ENCODE data around the gene GALNT10. TPM values are rescaled to one million over a fixed set of nuclear protein-coding genes. Genes with fewer than 3 reads are reported as not detected.
"Not testable (repeated sequence)": the region's sequence is repeated elsewhere in the genome, so short reads cannot be mapped to it uniquely, and the experiment has no call there.

GALNT10 gene, protein sequence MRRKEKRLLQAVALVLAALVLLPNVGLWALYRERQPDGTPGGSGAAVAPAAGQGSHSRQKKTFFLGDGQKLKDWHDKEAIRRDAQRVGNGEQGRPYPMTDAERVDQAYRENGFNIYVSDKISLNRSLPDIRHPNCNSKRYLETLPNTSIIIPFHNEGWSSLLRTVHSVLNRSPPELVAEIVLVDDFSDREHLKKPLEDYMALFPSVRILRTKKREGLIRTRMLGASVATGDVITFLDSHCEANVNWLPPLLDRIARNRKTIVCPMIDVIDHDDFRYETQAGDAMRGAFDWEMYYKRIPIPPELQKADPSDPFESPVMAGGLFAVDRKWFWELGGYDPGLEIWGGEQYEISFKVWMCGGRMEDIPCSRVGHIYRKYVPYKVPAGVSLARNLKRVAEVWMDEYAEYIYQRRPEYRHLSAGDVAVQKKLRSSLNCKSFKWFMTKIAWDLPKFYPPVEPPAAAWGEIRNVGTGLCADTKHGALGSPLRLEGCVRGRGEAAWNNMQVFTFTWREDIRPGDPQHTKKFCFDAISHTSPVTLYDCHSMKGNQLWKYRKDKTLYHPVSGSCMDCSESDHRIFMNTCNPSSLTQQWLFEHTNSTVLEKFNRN
- total RNA-seq: 10 to 100 TPM; 24.6 to 30.0 TPM

DNA sequence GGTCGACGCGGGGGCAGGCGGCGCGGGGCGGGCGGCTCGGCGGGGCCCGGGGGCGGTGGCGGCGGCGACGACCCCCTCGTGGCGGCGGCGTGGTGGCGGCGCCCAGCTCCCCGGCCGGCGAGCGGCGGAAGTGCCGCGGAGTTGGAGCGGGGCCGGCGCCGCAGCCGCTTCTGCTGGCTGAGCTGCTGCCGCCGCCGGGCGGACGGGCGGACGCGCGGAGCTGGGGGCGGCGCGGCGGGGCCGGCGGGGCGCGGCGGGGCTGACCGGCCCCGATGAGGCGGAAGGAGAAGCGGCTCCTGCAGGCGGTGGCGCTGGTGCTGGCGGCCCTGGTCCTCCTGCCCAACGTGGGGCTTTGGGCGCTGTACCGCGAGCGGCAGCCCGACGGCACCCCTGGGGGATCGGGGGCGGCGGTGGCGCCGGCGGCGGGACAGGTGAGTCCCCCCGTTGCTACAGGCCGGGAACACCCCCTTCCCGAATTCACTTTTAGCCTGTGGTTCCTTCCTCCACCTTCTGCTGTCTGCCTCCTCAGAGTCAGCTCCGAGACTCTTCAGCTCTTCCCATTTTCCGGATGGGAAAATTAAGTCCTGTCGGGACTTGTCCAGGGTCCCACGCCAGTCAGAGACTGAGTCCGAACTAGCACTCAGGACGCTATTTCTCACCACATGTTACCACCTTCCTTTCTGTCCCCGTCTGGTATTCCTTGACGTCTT is at the start of gene GALNT10:
TSS of gene GALNT10 (plus strand) at position 139 of the 710 bp plus-strand sequence. CDS start at position 273, 134 bp downstream.
- ChIA-PET CTCF (interaction anchor here (0.6 to 3.2 kb wide), 13 partner anchors 8 to 214 kb away, joined by 3 to 19 read pairs (median 7); partner anchors contain the start of genes FAM114A2 and MFAP3), POLR2A (interaction anchor here (0.6 to 1.6 kb wide), 7 partner anchors 10 to 152 kb away, joined by 3 to 11 read pairs (median 5); partner anchors contain the start of genes FAM114A2 and MFAP3)

DNA sequence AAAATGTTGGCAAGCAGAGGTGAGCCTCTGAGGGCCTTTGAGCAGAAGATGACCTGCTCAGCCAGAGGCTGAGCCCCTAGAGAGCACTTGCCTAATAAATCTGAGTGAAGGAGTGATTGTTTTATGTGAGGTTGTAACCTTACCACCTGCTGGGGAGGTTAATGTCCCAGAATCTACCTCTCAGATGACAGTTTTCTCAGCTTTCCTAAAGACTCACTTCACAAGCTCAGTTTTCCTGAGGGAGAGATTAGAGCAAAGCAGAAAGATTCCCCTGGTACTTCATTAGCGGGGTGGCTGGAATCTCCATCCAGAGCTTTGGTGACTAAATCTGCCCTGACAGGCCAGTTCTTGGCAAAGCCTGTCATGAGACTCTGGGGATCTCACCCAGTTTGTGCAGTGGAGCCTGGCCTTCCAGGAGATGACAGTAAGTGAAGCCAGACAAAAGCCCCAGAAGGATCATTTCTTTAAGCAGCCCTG is 48.8 kb upstream of the GALNT10 start:
- CTCF ChIA-PET: no interaction called here
- POLR2A ChIA-PET: no interaction called here

DNA sequence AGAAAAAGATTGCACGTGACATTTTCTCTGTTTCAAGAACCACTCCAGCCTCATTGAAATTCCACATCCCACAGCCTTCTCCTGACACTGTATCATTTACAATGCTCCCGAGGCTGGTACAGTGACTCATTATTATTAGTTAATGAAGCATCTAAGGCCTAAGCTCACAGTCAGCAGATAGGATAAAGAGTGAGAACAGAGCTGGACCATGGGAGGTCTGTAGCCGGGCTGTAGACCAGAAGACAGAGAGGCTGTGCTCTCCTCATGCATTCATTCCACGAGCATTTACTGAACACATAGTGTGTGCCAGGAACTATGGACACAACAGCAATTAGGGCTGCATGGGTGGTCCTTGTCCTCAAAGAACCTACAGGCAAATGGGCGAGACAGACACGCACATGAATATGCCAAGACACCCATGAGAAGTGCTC is 47.3 kb upstream of the GALNT10 start:
- ChIA-PET POLR2A (no interaction called here), CTCF (no interaction called here)

DNA sequence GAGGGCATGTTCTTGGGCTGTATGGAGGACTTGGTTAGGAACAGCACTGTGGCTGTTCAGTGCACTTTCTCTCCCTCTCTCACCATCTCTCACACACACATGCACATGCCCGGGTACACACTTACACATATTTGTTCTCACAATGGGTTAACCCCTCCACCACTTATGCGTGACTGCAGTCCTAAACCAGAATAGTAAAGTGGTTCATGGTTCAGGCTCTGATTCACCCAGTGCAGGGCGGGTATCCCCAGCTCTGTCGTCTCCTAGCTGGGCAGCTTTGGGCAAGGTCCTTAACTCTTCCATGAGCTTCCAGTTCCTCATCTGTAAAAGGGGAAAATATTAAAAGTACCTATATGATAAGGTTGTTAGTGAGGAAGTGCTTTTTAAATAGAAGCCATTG is 45.3 kb upstream of the GALNT10 start:
- POLR2A ChIA-PET: no interaction called here
- CTCF ChIA-PET: no interaction called here

DNA sequence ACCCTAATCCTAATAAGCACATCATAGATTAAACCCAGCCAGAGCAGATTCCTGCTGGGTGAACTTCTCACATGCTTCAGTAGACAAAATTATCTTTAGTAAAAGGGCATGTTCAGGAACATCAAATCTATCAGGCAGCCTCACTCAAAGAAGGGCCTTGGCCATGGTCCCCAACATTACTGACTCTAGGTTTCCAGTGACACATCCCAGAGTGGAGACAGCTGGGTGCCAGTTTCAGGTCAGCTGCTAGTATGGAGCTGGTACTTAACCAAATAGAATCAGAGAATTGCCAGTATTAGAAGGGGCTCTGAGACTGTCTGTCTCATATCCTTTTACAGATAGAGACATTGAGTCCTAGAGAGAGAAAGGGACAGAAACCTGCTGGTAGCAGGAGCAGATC is 44.1 kb upstream of the GALNT10 start:
- ChIA-PET POLR2A (no interaction called here), CTCF (no interaction called here)

DNA sequence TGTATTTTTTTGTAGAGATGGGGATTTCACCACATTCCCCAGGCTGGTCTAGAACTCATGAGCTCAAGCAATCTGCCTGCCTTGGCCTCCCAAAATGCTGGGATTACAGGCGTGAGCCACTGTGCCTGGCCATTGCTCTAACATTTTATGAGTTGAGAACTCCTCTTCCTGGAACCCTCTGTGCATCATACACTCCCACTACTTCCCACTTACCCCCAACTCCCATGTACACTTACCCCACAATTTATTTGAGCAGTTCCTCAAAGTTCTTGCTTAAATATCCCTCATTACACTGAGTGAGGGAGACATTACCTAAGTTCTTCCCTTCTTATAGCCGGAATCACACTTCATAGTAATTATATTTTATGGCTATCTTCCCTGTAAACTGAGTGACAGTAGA is 42.9 kb upstream of the GALNT10 start:
- ChIA-PET POLR2A (no interaction called here), CTCF (no interaction called here)

DNA sequence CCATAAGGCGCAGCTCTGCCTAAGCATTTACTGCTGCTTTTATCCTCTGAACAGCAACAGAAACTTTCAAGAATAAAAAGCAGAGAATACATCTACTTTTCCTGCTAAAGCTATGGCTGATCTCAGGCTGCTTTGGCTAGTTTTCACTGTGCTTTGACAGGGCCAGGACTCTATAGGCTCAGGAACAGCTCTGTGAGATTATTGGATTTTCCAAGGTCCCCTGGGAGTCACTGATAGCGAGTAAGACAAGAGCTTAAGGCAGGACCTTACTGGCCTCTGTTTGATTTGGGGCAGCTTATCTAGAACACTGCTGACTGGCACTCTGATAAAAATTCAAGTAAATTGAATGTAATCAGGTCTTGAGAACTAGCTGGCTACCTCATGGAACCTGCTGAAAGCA is 40.1 kb upstream of the GALNT10 start:
- POLR2A ChIA-PET, CTCF ChIA-PET: not testable (repeated sequence)

DNA sequence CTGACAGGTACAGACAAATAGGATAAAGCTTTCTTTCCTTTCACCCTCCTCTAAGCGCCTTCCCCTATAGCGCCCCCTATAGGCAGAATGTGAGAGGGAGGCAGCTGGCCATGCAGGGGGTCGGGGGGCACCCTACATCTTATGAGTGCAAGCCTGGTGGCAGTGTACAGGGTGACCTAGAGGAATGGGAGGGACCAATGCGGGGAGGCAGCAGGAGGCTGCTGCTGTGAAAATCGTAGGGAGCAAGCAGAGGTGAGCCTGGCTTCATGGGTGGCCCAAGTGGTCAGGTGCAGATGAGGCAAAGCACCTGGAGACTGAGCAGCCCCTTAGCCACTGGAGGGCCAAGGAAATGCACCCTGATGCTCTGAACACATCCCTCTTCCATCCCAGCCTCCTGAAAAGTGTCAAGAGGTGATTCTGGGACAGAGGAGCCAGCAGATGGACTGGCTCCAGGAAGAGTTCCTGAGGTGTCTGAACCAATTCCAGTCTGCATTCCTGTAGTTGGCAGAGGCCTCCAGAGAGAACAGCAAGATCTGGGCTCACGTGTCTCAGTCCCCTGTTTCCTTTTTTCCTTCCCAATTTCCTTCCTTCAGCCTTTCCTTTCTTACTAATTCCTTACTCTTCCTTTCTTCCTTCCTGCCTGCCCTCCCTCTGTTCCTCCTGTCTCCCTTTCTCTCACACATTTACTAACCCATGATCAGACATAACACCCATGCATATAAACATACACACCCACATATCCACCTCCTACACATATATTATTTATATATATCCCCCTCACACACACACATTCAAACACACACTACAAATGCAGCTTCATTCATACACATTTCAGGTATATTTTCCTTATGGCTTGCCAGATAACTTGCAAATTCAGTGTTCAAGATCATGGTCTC is 32.8 kb upstream of the GALNT10 start:
- ChIA-PET POLR2A (no interaction called here), CTCF (interaction anchor here (2.2 kb wide), 1 partner anchor 85 kb away, joined by 5 read pairs; no protein-coding TSS in a partner anchor)

DNA sequence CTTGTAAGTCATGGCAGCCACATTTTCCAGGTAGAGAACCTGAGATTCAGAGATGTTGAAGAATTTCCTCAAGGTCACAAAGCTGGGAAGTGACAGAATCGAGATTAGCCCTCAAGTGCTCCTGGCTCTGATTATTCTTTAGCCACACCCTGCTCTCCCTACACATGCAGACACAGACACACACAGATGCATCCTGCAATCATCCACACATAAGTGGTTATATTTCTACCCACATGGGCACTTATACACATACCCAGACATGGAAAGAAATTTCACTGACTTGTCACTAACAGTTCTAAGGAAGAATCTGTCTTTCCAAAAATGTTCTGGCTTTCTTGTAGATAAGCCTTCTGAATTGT is 32.2 kb upstream of the GALNT10 start:
- CTCF ChIA-PET: interaction anchor here (2.2 kb wide), 1 partner anchor 86 kb away, joined by 5 read pairs; no protein-coding TSS in a partner anchor
- POLR2A ChIA-PET: no interaction called here

DNA sequence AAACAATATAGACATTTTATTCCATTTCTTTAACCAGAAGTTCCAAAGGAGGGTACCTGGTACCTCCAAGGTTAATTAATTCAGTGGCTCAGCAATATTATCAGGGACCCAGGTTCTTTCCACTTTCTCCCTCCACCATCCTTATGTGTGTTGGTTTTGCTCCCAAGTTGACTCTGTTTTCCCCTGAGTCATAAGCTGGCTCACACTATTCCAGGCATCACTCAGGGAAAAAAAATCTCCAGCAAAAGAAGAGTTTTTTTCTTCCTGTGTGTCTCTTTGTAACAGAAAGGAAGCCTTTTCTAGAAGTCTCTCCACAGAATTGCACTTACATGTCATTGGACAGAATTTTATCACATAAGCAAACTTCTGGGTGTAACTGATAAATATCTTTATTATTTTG is 31.2 kb upstream of the GALNT10 start:
- ChIA-PET POLR2A (no interaction called here), CTCF (interaction anchor here (2.2 kb wide), 1 partner anchor 87 kb away, joined by 5 read pairs; no protein-coding TSS in a partner anchor)

DNA sequence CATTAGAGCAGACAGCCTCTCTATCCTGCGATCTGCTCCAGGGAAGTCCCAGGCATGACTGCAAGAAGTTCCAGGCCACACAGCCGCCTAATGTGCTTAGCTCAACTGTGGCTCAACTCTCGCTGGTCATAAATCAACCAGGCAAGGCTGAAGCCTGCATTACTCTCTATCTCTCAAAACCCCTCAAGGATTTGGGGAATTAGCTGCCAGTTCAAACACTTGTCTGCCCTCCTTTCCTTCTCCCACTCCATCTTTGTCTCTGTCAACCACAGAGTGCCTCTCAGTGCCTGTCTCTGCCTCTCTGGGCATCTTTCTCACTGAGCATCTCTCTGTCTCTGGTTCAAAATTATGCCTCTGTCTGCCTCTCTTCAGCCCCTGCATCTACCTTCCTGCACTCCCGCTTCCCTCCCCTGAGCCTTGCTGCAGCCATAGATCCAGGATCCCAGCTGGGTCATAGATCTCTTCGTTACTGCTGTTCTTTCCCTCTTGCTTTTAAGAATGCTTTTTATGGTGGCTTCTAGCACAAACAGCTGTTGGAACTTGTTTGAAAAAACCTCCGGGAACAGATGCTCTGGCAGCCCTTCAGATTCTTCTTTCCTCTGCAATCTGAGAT is 27.9 kb upstream of the GALNT10 start:
- ChIA-PET POLR2A (interaction anchor here (0.6 kb wide), 1 partner anchor 27 kb away, joined by 6 read pairs; no protein-coding TSS in a partner anchor), CTCF (no interaction called here)

DNA sequence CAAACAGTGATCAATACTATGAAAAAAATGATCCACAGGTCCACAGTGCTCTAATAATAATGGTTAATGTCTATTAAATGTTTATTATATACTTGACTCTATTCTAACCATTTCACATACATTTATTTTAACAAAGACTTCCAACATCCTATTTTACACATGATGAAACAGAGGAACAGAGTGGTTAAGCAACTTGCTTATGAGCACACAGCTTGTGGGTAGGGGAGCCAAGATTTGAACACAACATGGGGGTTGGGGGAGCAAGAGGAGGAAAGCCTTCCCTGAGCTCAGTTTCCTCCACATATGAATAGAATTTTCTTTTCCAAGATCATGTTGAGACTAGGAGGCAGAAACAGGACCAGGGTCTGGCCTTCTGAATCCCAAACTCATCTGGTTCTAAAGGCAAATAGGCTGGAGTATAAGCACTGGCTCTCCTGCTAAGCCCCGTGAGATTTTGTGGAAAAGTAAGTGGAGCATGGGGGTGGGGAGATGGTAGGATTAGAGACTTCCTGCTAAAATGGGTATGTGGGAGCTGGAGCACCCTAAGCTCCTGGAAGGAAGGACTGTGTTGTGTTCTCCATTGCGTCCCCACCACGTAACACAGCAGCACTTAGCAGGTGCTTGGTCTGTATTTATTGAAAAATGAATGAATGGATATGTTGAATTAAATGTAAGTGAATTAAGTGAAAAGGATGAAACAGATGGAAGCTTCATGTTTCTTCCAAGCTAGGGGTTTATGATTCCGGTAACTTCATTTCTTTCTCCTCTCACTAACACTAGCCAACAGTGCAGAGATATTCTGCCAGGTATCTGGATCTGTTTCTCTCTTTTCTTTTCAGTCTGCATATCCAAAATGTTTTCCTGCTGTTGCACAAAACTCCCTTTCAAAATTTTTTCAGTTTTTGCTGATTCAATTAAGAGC is 26.9 kb upstream of the GALNT10 start:
- CTCF ChIA-PET: interaction anchor here (1.2 kb wide), 1 partner anchor 241 kb away, joined by 3 read pairs; no protein-coding TSS in a partner anchor
- POLR2A ChIA-PET: interaction anchor here (0.6 kb wide), 1 partner anchor 28 kb away, joined by 6 read pairs; no protein-coding TSS in a partner anchor

DNA sequence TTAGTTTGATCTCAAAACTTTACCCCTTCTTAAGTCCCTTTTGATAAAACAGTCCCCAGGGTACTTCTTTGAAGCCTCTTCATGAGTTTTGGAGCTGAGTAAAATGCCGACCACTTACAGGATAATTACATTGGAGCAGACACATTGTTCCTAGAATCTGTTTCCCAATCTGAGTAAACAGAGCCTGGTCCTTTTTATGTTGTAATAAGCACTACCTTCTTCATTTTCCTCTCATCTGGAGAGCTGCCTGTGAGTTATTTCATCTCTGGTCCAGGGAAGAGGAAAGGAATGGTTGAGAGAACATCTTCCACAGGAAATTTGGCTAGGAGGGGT is 26.3 kb upstream of the GALNT10 start:
- ChIA-PET POLR2A (no interaction called here), CTCF (interaction anchor here (1.2 kb wide), 1 partner anchor 241 kb away, joined by 3 read pairs; no protein-coding TSS in a partner anchor)

DNA sequence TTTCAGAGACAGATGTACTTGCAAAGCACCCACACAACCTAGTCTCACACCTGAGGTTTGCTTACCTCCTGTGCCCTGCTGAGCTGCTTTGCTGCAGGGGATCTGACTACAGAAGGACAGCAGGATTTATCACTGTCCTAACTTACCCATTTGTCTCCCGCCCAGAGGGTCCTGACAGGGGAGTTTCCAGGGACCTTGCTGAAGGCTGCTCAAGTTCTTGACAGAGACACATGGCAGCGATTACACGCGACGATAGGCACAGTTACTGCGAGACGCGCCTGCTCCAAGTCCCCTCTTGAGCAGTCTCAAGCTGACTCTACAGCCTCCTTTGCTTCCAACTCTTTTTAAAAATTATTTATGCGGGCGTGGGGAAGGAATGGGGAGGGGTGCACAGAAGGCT is 24.6 kb upstream of the GALNT10 start:
- ChIA-PET POLR2A (no interaction called here), CTCF (no interaction called here)

DNA sequence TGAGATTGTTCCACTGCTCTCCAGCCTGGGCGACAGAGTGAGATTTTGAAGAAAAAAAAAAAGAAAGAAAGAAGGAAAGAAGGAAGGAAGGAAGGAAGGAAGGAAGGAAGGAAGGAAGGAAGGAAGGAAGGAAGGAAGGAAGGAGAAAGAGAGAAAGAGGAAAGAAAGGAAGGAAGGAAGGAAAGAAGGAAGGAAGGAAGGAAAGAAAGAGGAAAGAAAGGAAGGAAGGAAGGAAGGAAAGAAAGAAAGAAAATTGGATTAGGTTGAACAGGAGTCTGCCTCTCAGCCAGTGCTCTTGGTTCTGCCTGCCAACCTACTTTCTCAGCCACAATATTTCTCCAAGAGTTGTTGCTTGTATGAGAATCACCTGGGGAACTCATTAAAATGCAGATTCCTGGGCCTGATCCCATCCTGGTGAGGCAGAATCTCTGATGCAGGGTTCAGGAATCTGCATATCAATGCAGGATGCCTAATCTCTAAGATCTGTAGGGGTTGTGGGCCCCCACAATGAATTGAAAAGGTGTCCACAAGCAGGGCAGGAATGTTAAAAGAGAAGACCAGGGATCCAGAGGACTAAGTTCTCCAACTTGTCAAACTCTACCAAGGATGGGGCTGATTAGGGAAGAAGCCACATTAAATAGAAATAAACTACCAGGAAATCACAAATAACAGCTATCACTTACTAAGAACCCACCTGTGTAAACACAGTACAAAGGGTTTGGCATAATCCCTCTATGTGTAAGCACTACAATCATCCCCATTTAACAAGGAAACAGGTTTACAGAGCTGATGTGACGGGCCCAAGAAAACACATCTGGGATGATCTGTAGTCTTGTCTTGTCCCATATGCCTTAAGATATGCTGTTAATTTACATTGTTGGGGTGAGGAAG is 23.4 kb upstream of the GALNT10 start:
- POLR2A ChIA-PET: no interaction called here
- CTCF ChIA-PET: no interaction called here

DNA sequence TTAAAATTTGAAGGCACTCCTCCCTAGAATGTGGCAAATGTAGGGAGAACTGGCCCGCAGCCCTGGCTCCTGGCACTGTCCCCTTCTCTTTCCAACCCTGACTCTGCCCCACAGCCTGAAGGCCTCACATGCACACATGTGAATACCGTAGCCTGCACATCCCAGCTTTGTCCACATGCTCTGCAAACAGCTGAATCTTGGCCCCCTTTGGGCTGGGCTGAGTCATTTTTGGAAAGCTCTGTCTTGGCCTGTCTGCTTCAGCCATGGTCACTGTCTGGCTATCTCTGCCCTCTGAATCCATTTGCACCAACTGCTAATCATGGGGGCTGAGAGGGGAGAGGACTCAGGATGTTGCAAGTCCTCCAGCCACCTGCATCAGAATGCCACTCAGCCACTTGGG is 22.1 kb upstream of the GALNT10 start:
- ChIA-PET POLR2A (no interaction called here), CTCF (no interaction called here)

DNA sequence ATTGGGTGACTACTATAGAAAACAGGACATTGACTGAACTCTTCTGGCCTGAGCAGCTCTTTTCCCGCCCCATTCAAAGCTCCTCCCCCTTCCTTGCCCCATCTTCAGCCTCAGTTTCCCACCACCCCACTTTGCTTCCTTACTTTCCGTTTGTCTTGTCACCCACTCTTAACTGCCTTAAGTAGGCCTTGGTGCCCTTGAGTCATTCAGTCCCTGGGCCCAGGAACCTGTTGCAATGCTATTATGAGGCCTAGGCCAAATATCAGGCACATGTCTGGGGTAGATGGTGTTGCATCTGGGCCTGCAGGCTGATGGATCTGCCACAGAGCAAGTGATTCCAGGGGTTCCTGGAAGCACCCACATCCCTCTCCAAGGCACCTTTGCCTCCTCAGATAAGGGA is 17.7 kb upstream of the GALNT10 start:
- ChIA-PET POLR2A (no interaction called here), CTCF (no interaction called here)
